ENCODE results near the gene SOX2. TPM values are rescaled to one million over a fixed set of nuclear protein-coding genes. Genes with fewer than 3 reads are reported as not detected.

The SOX2 gene
- total RNA-seq, 2 donors from 2014 or later: 0.25 to 0.35 TPM

GRCh38 chr3:181718369-181718768 lies 6.6 kb downstream of the SOX2 start:
- Histone ChIP-seq H3K27ac (no peak overlapping the region), H3K4me3 (no peak overlapping the region), H3K4me1 (no peaks in the 10 kb centered on the region), H3K27me3 (peaks cover 87% of the 10 kb centered on the region), H3K9ac (ENCODE audit: low read depth in 2 of 2, low read length in 2 of 2) (no peak overlapping the region), H3K36me3 (no peaks in the 10 kb centered on the region), H3K9me3 (no peaks in the 10 kb centered on the region)
- TF ChIP-seq CTCF (IDR thresholded peaks at IDR 0.05): no peak
- intact Hi-C loops (cut with DNase I): no loop called here
- DNase-seq: no peak

DNA sequence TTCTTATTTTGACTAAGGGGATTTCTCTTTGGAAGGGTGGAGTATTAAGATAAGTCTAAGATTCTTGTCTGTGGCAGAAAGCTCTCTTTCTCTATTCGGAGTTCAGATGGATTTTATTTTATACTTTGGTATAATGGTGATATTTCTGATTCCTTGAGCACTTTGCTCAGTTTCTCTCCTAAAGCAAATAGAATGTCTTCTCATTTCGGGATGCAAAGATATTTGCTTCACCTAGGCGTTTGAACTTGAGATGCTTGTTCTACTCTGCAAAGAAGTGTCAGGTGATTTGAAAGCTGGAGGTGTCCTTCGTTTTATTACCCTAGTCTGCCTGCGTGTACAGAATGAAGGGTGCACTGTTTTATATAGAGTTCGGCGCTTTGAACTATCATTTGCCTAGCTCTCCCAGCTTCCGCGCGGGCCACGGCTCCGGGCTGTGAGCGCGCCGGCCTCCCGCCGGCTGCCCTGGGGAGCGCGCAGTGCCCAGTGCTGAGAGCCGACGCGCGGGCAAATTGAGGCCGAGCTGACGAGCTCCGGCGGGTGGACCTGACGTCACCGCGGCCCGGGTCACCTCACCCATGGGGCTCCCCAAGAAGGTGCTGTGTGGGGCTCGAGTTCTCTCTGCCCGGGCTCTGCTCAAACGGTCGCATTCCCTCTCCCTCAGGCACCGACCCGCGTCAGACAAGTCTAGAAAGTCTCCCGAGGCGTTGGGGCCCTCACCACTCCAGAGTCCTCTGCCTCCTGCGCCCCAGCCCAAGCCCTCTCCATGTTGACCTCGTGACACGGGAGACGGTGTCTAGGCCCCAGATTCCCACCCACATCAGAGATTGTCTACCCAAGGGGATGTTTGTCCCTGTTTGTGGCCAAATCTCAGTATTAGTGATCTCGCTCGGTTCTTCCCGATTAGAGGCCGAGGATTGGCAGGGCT lies 7.5 kb downstream of the SOX2 start:
- peaks cover 89% of the 10 kb centered on the region for H3K27me3 ChIP-seq
- no peak for TF ChIP-seq CTCF (IDR thresholded peaks at IDR 0.05)
- no peaks in the 10 kb centered on the region for H3K4me1 ChIP-seq
- no peak overlapping the region for H3K4me3 ChIP-seq
- H3K9ac ChIP-seq (ENCODE audit: low read depth in 2 of 2, low read length in 2 of 2): no peak overlapping the region
- H3K27ac ChIP-seq: no peak overlapping the region
- no peaks in the 10 kb centered on the region for H3K36me3 ChIP-seq
- no peak for DNase-seq
- intact Hi-C loops (cut with DNase I): no loop called here
- H3K9me3 ChIP-seq: no peaks in the 10 kb centered on the region

DNA sequence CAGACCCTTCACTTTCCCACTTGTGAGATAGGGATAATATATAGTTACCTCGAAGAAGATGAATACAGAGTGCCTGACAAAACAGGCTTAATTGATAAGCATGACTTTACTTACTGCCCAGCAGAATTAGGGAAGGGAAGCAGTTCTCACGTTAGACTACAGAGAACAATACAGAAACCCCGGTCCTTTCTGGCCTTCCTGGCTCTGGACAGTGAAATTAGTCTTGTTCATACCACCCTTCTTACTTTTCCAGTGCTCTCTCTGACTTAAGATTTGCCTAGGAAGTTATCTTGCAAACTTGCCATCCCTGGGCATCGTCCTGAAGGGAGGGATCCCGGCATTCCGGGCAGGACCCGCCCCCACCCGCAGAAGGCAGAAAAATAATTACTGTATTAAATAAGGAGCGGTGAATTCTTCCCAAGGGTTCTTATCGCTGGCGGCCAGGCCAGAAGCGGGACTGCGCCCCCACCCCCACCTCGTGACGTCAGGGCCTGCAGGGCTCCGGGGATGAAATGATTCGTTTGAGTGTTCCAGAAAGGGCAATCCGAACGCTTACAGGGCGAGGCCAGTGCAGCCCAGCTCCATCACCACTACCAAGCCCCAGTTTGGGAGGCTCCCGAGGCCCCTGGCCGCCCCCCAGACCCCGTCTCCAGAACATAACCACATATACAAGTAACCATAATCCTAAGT lies 8.4 kb downstream of the SOX2 start:
- Histone ChIP-seq H3K9me3 (no peaks in the 10 kb centered on the region), H3K36me3 (no peaks in the 10 kb centered on the region), H3K4me3 (no peak overlapping the region), H3K4me1 (no peaks in the 10 kb centered on the region), H3K27ac (no peak overlapping the region), H3K9ac (ENCODE audit: low read depth in 2 of 2, low read length in 2 of 2) (no peak overlapping the region), H3K27me3 (peaks cover 88% of the 10 kb centered on the region)
- intact Hi-C loops (cut with DNase I): no loop called here
- no peak for TF ChIP-seq CTCF (IDR thresholded peaks at IDR 0.05)
- no peak for DNase-seq

DNA sequence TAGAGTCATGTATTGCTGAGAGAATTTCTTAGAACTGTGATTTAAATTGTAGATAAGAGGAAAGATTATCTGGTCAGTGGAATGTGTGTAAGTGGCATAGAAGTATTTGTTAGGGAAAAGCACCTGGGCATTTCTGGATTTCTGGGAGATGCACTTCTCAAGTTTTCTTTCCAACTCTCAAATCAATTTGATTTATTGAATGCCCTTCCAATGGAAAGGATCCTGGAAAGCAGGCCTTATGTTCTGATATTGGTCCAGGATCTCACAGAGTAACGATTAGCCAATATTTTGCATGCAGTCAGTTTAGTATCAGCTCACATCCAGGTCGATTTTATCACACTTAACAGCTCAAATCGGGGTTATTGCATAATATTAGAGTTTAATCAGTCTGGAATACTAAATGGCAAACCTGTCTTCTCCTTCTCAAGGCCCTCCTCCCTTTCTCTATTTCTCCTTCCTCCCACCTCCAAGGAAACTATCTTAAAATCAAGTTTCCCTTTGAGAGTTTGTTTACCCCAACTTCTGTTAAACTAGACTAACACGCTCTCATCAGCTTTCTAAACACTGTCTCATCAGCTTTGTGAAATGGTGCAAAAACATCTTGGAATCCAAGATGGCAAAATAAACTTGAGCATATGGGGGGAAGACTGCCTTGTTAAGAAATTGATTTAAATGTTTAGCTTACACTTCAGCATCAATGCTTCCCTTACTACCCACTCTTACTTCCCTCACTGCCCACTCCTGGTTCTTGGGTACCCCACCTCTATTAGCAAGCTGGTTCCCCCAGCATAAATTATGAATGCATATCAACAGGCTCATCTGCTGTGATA lies 9.5 kb downstream of the SOX2 start:
- Histone ChIP-seq H3K4me1 (no peaks in the 10 kb centered on the region), H3K9ac (ENCODE audit: low read depth in 2 of 2, low read length in 2 of 2) (no peak overlapping the region), H3K9me3 (no peaks in the 10 kb centered on the region), H3K36me3 (no peaks in the 10 kb centered on the region), H3K4me3 (no peak overlapping the region), H3K27ac (no peak overlapping the region), H3K27me3 (peaks cover 88% of the 10 kb centered on the region)
- TF ChIP-seq CTCF (IDR thresholded peaks at IDR 0.05): no peak
- intact Hi-C loops (cut with DNase I): no loop called here
- no peak for DNase-seq

GRCh38 chr3:181722156-181722555 lies 10.4 kb downstream of the SOX2 start:
- Histone ChIP-seq H3K4me3 (no peak overlapping the region), H3K9me3 (no peaks in the 10 kb centered on the region), H3K27ac (no peak overlapping the region), H3K27me3 (peaks cover 88% of the 10 kb centered on the region), H3K4me1 (peaks cover 3% of the 10 kb centered on the region), H3K36me3 (no peaks in the 10 kb centered on the region), H3K9ac (ENCODE audit: low read depth in 2 of 2, low read length in 2 of 2) (no peak overlapping the region)
- no peak for DNase-seq
- no peak for TF ChIP-seq CTCF (IDR thresholded peaks at IDR 0.05)
- intact Hi-C loops (cut with DNase I): no loop called here
